Posterior vena cava (tissue), 2 donors: ENCODE measurements around the gene DMRT2. TPM values are rescaled to one million over a fixed set of nuclear protein-coding genes. Genes with fewer than 3 reads are reported as not detected.
A peak's percentile ranks its signal among the peaks of the same experiment; 100 is the strongest.

Experiments
- DNase-seq: peaks from one replicate; pipeline ENCODE4 v3.0.0-alpha.2; 2020; ENCODE audit warnings: low spot score
- intact Hi-C, 2 donors: fragments of 100-400 bp; cut with DNase I; formaldehyde crosslinking; loops; one replicate each; pipeline versions ENCODE4 v1.14.1 to v1.14.2; 2022 to 2023
- total RNA-seq, 2 donors: library from RNA; stranded (reverse); fragmentation: NEBNext Ultra II Directional; extraction: Animal tissue kit (Norgen Biotek cat#: 25700); gene quantifications; one replicate each; pipeline ENCODE4 v1.2.1, GENCODE V29; 2021
- donor health status: DM: yes; HTN: yes; CAD: no.
- donor health status: DM: yes; HTN: yes; CAD: no.

DMRT2 gene
- total RNA-seq, 2 donors from 2014 or later = 0.24 to 0.93 TPM

- DNase-seq = no peak
- intact Hi-C loops = no loop called here
Observed at GRCh38 chr9:1083325-1083913, 33.3 kb downstream of the DMRT2 start.

GRCh38 chr9:1085086-1085485 lies 34.9 kb downstream of the DMRT2 start:
- DNase-seq = no peak
- intact Hi-C loops = no loop called here

DNA sequence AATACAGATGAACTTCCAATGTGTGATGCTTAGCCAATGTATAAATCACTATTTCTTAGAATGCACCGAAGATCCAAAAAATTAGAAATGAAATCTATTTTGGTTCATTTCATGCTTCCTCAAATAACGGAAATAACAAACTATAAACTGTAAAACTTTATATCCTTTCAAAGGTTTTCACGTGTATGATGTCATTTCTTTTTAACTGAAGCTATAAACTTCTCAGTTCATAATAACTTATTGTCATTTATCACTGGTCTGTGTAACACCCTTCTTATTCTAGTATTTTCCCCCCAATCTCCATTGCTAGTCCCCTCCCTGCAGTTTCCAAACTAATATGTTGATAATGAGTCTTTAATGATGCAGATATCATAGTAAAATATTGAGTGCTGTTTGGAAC lies 36.4 kb downstream of the DMRT2 start:
- DNase-seq = no peak
- intact Hi-C loops = no loop called here

DNA sequence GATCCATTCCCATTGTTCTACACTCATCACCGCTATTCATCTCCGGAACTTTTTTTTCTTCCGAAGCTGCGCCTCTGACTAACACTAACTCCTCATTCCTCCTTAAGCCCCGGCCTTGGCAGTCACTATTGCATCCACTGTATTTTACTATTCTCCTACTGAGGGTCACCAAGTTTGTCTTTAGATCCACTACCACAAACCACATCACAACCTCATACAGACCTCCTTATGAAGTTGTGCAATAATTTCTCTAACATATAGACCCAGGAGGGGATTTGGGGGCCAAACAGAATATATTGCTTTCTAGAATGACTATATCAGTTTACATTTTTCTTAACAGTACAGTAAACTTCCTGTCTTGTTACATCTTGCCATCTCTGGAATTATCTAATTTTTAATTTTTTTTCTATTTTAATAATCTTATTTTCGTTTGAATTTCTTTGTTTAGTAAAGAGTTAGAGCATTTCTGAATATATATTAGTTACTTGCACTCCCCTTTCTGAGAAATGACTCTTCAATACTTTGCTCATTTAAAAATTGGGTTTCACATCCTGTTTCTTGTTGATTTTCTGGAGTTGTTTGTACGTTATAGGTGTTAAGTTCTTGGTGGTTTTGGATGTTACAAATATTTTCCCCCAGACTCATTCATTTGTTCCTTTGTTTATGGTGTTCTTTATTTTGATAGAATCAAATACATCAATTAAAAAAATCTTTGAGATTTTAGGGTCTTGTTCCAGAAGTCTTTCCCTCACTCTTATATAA lies 37.1 kb downstream of the DMRT2 start:
- intact Hi-C loops = no loop called here
- no peak for DNase-seq

GRCh38 chr9:1094749-1095148 lies 44.6 kb downstream of the DMRT2 start:
- intact Hi-C loops = loop anchor here in 1 of 2 donors (1.0 kb wide), 1 partner anchor 45 kb away; no protein-coding TSS in a partner anchor
- DNase-seq = no peak

DNA sequence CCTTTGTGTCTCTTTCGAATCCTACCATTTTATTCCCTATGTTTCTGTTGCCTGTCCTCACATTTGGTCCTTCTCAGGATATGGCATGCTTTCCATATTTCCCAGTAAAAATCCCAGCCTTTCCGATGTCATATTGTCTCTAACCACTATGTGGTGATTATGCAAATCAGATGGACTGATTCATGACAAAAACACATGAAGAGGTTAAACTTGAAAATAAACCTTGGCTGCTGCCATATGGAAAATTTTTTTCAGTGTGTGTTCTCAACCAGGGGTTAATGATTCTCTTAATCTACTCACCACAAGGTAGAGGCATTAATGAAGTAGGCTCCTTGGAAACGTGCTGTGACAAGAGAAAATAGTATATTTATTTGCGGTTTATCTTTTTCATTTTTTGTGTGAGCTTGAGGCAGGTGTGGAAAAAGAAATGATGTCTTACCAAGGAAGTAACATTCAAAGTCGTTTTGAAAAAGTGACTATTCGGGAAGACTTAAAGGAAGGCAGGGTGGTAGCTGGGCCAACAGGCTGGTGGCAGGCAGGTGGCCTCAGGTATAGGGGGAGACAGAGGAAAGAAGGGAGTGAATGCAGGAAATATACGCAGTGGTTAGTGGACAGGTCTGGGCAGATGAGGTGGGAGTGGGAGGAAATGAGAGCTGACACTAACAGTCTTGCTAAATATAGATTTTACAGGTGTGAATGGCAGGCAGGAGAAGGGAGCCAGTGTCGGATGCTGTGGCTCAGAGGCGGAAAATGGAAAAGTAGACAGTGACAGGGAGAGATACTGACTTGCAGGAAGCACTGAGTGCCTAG lies 46.2 kb downstream of the DMRT2 start:
- intact Hi-C loops = no loop called here
- DNase-seq = no peak

DNA sequence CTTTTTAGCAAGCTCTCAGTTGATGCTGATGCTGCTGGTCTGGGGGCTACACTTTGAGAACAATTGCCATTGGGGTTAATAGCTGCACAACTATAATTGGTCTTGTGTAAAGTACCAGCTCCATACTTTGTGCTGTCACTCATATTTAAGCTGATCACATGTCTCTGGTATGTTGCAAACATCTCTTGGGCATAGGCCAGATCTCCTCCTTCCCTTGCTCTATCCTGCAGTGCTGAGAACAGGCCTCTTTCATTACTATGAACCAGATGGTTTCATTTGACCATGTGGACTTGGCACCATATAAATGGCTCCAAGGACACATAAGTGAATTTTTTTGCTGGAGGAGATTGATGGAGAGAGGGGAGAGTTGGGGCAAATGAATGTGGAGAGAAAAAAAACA lies 48.4 kb downstream of the DMRT2 start:
- intact Hi-C loops = no loop called here
- DNase-seq = no peak

DNA sequence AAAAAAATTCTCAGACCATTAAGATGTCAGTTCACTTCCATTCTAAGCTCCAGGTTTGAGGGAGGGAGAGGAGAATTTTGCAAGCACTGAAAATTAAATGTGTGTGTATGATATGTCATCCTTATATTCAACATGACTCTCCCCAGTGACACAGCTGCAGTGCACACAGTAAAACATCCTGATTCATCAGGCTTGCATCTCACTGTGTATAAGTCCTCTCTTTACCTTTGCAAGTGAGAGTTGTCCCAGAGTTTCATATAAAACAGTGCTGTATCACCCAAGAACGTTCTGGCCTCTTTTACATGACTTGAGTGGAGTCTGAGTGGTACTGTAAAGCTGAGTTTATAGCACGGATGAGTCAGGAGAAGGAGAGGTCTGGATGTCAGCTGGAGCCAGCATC lies 50.0 kb downstream of the DMRT2 start:
- DNase-seq = no peak
- intact Hi-C loops = no loop called here

DNA sequence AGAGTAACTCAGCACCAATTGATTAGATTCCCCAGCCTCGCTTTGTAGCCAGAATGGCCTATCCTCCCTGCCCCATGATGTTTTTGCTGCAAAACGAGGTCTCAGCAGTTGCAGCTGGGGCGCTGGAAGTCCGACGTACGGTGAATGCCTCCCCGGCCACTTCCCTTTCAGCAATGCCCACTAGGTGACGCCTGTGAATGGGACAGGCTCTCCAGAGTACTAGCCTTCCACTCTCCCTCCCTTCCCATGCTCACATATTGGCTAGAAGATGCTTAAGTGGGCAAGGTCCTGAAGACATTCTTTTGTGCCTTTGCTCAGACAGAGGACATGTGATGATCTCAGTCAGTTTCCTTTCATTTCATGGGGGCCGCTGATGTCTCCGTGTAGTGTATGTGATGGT lies 50.8 kb downstream of the DMRT2 start:
- intact Hi-C loops = no loop called here
- DNase-seq = peak; percentile 83

DNA sequence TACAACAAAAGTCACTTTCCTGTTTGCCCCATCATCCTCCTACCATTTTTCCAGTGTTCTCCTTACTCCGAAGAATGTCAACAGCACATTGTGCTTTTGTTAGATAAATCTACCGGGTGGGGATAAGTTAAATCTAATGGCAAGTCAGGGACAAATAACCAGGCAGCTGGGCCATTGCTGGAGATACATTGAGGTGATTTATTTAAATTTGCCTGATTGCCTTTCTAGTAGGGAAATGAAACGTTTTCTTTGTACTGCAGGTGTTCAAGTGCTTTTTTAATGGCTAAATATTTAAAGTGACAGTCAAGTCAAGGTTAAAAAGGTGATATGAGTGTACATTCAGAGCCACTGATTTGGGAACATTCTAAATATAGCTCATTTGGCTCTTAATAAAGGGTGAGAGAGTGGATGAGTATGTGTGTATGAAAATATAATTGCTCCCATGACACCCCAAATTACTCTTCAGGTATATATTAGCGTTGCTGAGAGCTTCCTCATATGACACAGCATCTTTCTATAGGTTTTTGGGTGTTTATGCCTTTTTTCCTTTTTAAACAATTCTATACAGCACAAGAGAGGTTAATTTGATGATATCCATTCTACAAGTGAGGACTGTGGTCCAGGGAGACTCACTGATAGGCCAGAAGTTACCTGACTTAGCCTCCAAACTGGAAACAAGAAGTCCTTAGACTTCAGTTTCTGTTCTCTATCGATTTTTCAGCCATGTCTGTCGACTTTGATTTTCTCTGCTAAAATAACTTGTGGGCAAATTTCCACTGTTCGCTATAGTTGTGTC lies 51.9 kb downstream of the DMRT2 start:
- no peak for DNase-seq
- intact Hi-C loops = no loop called here

GRCh38 chr9:1102642-1102970 lies 52.4 kb downstream of the DMRT2 start:
- no peak for DNase-seq
- intact Hi-C loops = no loop called here

Other genes with a start within 250 kb of the DMRT2 start
- not detected for gene DMRT1, start 208.7 kb upstream of the DMRT2 start, total RNA-seq
- not detected for gene DMRT3, start 73.7 kb upstream of the DMRT2 start, total RNA-seq